ENCODE results near the gene NR2C1. TPM values are rescaled to one million over a fixed set of nuclear protein-coding genes. Genes with fewer than 3 reads are reported as not detected.
"Not testable (repeated sequence)": the region's sequence is repeated elsewhere in the genome, so short reads cannot be mapped to it uniquely, and the experiment has no call there.

The NR2C1 gene
- total RNA-seq, 2 donors from 2014 or later, result 26.4 to 34.6 TPM

- Histone ChIP-seq H3K27me3 (no peaks in the 10 kb centered on the region), H3K4me1 (peaks cover 0 to 25% of the 10 kb centered on the region in 2 donors), H3K9me3 (no peaks in the 10 kb centered on the region), H3K4me3 (no peak overlapping the region), H3K36me3 (peaks cover 28% of the 10 kb centered on the region), H3K27ac (no peak overlapping the region)
- TF ChIP-seq, protein P1, sequence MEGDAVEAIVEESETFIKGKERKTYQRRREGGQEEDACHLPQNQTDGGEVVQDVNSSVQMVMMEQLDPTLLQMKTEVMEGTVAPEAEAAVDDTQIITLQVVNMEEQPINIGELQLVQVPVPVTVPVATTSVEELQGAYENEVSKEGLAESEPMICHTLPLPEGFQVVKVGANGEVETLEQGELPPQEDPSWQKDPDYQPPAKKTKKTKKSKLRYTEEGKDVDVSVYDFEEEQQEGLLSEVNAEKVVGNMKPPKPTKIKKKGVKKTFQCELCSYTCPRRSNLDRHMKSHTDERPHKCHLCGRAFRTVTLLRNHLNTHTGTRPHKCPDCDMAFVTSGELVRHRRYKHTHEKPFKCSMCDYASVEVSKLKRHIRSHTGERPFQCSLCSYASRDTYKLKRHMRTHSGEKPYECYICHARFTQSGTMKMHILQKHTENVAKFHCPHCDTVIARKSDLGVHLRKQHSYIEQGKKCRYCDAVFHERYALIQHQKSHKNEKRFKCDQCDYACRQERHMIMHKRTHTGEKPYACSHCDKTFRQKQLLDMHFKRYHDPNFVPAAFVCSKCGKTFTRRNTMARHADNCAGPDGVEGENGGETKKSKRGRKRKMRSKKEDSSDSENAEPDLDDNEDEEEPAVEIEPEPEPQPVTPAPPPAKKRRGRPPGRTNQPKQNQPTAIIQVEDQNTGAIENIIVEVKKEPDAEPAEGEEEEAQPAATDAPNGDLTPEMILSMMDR (IDR thresholded peaks at IDR 0.05), result no peak
- DNase-seq (ENCODE audit: low spot score), result no peak
Observed at GRCh38 chr12:94997726-94998125, 75.7 kb downstream of the NR2C1 start.

GRCh38 chr12:94997061-94997460 is 76.4 kb downstream of the NR2C1 start:
- H3K27ac ChIP-seq, result no peak overlapping the region
- no peak overlapping the region for H3K4me3 ChIP-seq
- DNase-seq (ENCODE audit: low spot score), result no peak
- no peaks in the 10 kb centered on the region for H3K9me3 ChIP-seq
- H3K4me1 ChIP-seq, result peaks cover 0 to 21% of the 10 kb centered on the region in 2 donors
- H3K27me3 ChIP-seq, result no peaks in the 10 kb centered on the region
- H3K36me3 ChIP-seq, result peaks cover 28% of the 10 kb centered on the region
- TF ChIP-seq, protein P1 (IDR thresholded peaks at IDR 0.05), result no peak

DNA sequence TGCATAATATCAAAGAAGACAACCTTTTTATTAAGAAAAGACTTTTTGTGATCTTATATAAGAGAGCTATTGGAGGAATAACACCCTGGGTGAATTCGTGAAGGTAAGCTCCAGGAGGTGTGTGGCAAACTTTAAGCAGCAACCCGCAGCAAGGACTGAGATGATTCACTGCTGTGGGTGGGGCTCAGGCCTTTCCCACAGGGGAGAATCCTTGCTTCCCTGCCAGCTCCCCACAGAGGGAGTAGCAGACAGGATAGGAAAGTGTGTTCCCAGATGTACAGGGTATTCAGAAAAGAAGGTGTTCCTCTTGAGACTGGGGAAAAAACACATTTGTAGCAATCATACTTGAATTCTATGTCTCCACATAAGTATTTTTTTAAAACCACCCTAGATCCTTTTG is 79.1 kb downstream of the NR2C1 start:
- no peaks in the 10 kb centered on the region for H3K9me3 ChIP-seq

DNA sequence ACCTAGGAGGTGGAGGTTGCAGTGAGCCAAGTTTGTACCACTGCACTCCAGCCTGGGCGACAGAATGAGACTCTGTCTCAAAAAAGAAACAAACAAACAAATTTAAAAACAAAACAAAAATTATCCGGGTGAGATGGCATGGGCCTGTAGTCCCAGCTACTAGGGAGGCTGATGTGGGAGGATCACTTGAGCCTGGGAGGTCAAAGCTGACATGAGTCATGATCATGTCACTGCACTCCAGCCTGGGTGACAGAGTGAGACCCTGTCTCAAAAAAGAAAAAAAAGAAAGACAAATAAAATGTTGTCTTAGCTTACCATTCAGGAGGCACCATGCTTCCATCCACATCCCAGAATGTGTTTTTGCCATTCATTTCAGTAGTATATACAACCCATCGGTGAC is 79.6 kb downstream of the NR2C1 start:
- H3K4me1 ChIP-seq; H3K27me3 ChIP-seq; H3K27ac ChIP-seq; DNase-seq (ENCODE audit: low spot score); H3K4me3 ChIP-seq; H3K9me3 ChIP-seq: not testable (repeated sequence)
- peaks cover 28% of the 10 kb centered on the region for H3K36me3 ChIP-seq

More for the DNA sequence above, 79.1 kb downstream of the NR2C1 start:
- Histone ChIP-seq H3K27ac (no peak overlapping the region), H3K4me3 (no peak overlapping the region), H3K27me3 (no peaks in the 10 kb centered on the region), H3K4me1 (peaks cover 0 to 7% of the 10 kb centered on the region in 2 donors), H3K36me3 (peaks cover 28% of the 10 kb centered on the region)
- TF ChIP-seq, protein P1 (IDR thresholded peaks at IDR 0.05), result no peak
- DNase-seq (ENCODE audit: low spot score), result no peak

DNA sequence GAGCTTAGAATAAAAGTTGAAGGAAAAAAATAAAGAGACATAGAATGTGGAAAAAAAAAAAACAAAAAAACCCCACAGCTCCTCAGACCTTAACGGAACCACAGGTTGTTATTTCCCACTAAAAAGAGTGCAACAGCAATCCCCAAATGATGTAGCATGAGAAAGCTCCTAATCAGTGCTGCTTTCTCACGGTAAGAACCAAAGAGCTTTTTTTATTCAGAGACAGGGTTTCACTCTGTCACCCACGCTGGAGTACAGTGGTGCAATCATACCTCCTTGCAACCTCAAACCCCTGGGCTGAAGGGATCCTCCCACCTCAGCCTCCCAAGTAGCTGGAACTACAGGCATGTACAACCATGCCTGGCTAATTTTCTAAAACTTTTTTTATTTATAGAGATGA is 83.2 kb downstream of the NR2C1 start:
- no peaks in the 10 kb centered on the region for H3K27me3 ChIP-seq
- H3K27ac ChIP-seq, result no peak overlapping the region
- DNase-seq (ENCODE audit: low spot score), result no peak
- H3K4me1 ChIP-seq, result peaks cover 0 to 7% of the 10 kb centered on the region in 2 donors
- no peak overlapping the region for H3K4me3 ChIP-seq
- TF ChIP-seq, protein P1 (IDR thresholded peaks at IDR 0.05), result no peak
- H3K9me3 ChIP-seq, result no peaks in the 10 kb centered on the region
- peaks cover 25% of the 10 kb centered on the region for H3K36me3 ChIP-seq

DNA sequence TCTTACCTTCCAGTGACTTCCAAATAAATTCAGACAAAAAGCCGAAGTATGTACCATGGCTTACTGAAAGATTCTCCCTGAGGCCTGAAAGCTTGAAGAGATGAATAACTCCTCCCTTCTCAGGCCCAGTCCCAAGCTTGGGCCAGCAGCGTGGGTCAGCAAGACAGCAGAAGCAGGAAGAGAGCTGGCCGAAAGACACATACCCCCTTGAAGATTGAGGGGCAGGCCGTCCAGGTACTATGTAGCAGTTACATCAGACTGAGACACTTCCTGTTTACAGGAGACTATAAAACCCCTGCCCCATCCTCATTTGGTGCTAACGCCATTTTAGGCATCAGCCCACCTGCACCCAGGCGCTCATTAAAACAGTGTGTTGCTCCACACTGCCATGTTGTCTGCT is 84.9 kb downstream of the NR2C1 start:
- Histone ChIP-seq H3K36me3 (peaks cover 22% of the 10 kb centered on the region), H3K4me3 (no peak overlapping the region), H3K27me3 (no peaks in the 10 kb centered on the region), H3K4me1 (peaks cover 0 to under 1% of the 10 kb centered on the region in 2 donors), H3K27ac (no peak overlapping the region), H3K9me3 (no peaks in the 10 kb centered on the region)
- TF ChIP-seq, protein P1 (IDR thresholded peaks at IDR 0.05), result no peak
- DNase-seq (ENCODE audit: low spot score), result no peak
